Prostate gland (tissue), 2 donors: Measurements from ENCODE around the gene PRR5. TPM values are rescaled to one million over a fixed set of nuclear protein-coding genes. Genes with fewer than 3 reads are reported as not detected.
"Not testable (repeated sequence)": the region's sequence is repeated elsewhere in the genome, so short reads cannot be mapped to it uniquely, and the experiment has no call there.

Experiments used
- DNase-seq: peaks from one replicate; pipeline ENCODE4 v3.0.0-alpha.2; 2019; ENCODE audit warnings: low spot score
- H3K27ac ChIP-seq, 2 donors: fragments of 200-600 bp; sonication (generic); 2 replicates each; pipeline ENCODE4 v1.5.1; 2017 to 2019
- H3K27me3 ChIP-seq: fragments of 200-600 bp; sonication (generic); replicated peaks from 2 replicates; pipeline ENCODE4 v1.5.1; 2019; ENCODE audit not compliant: insufficient read depth
- H3K36me3 ChIP-seq, 2 donors: fragments of 200-600 bp; sonication (generic); 1 replicate in 1 of 2; 2 replicates in 1 of 2; pipeline versions ENCODE4 v1.5.1 to v1.8.1; 2017 to 2019
- H3K4me1 ChIP-seq: fragments of 200-600 bp; sonication (generic); replicated peaks from 2 replicates; pipeline ENCODE4 v1.5.1; 2019
- H3K4me3 ChIP-seq, 2 donors: fragments of 200-600 bp; sonication (generic); 2 replicates each; pipeline ENCODE4 v1.5.1; 2017 to 2019
- H3K9me3 ChIP-seq: fragments of 200-600 bp; sonication (generic); 2 replicates; pipeline ENCODE4 v1.5.1; 2017
- POLR2A ChIP-seq: fragments of 450-650 bp; IDR thresholded peaks from one replicate; pipeline ENCODE4 v1.6.1; 2016; ENCODE audit warnings: antibody characterized with exemption, mild to moderate bottlenecking
- POLR2AphosphoS5 ChIP-seq: sonication (generic); formaldehyde crosslinking; IDR thresholded peaks from one replicate; pipeline ENCODE4 v1.6.1; 2017; ENCODE audit warnings: antibody characterized with exemption
- WGBS: methylation state at CpG from one replicate; pipeline ENCODE4 v1.1.5; 2018; 5-methylcytosine and 5-hydroxymethylcytosine counted together
- intact Hi-C: fragments of 100-400 bp; cut with DNase I; formaldehyde crosslinking; loops from one replicate; pipeline ENCODE4 v1.14.2; 2022
- total RNA-seq, 2 donors: library from RNA; depleted of rRNA; stranded (reverse); fragments of >200 nt; gene quantifications; one replicate each; pipeline ENCODE4 v1.1.0, GENCODE V29; 2016
- TF ChIP-seq, protein P1 (sequence below), 4 experiments: fragments of 200-600 bp in 2 of 4; fragments of 450-650 bp in 2 of 4; sonication (generic) in 2 of 4; IDR thresholded peaks; 1 replicate in 3 of 4; 2 replicates in 1 of 4; pipeline ENCODE4 v1.5.1; 2016 to 2019; ENCODE audit warnings: antibody characterized with exemption in 4 of 4, mild to moderate bottlenecking in 2 of 4, moderate library complexity in 2 of 4

PRR5 gene
- total RNA-seq, 2 donors from 2014 or later = 47.8 to 56.5 TPM

DNA sequence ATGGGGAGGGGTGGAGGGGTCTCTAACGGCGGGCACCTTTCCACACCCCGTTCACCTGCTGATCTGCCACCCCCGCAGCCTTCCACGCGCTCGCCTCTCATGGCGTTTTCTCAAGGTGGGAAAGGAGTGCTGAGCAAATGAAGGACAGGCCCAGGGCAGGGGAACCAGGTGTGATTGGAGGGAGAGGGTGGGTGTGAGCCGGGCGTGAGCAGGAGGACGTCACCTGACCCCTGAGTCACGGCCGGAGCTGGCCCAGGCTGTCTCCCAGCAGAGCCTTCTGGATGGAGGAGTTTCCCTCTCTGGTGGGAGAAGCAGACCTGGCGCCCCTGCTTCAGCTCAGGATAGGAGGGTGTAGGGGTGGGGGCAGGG, 36.3 kb downstream of the PRR5 start:
- intact Hi-C loops = no loop called here

DNA sequence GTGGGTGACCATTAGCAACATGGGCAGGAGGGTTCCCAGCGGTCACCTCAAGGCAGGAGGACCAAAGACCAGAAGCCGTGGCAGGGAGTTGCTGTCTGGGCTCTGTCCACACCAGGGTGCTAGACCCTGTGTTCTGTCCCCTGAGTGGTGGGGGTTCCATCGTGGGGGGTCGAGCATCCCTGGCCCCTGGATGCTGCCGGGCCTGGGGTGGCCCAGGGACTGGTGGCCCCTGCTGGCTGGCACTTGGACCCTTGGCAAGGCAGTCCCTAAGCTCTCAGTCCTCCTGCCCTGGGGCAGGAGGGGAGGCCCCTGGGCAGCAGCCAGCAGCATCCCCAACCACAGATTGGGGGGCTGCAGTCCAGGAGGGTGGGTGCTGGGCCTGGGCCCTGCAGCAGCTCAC, 37.0 kb downstream of the PRR5 start:
- Histone ChIP-seq H3K36me3 (no peaks in the 10 kb centered on the region), H3K4me1 (no peaks in the 10 kb centered on the region), H3K9me3 (no peaks in the 10 kb centered on the region), H3K4me3 (no peak overlapping the region), H3K27me3 (no peaks in the 10 kb centered on the region), H3K27ac (no peak overlapping the region)
- no peak for DNase-seq
- 88% methylated on average over 5 of the region's 5 CpGs for WGBS
- TF ChIP-seq POLR2AphosphoS5 = no peak
- intact Hi-C loops = no loop called here

More for the DNA sequence above, 36.3 kb downstream of the PRR5 start:
- Histone ChIP-seq H3K27ac (no peak overlapping the region), H3K27me3 (no peaks in the 10 kb centered on the region), H3K9me3 (no peaks in the 10 kb centered on the region), H3K36me3 (no peaks in the 10 kb centered on the region), H3K4me1 (no peaks in the 10 kb centered on the region), H3K4me3 (no peak overlapping the region)
- TF ChIP-seq, protein P1, sequence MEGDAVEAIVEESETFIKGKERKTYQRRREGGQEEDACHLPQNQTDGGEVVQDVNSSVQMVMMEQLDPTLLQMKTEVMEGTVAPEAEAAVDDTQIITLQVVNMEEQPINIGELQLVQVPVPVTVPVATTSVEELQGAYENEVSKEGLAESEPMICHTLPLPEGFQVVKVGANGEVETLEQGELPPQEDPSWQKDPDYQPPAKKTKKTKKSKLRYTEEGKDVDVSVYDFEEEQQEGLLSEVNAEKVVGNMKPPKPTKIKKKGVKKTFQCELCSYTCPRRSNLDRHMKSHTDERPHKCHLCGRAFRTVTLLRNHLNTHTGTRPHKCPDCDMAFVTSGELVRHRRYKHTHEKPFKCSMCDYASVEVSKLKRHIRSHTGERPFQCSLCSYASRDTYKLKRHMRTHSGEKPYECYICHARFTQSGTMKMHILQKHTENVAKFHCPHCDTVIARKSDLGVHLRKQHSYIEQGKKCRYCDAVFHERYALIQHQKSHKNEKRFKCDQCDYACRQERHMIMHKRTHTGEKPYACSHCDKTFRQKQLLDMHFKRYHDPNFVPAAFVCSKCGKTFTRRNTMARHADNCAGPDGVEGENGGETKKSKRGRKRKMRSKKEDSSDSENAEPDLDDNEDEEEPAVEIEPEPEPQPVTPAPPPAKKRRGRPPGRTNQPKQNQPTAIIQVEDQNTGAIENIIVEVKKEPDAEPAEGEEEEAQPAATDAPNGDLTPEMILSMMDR (IDR thresholded peaks at IDR 0.05) = no peak
- TF ChIP-seq POLR2AphosphoS5 = no peak
- TF ChIP-seq POLR2A = no peak
- WGBS = 64% methylated on average over 14 of the region's 14 CpGs
- no peak for DNase-seq

DNA sequence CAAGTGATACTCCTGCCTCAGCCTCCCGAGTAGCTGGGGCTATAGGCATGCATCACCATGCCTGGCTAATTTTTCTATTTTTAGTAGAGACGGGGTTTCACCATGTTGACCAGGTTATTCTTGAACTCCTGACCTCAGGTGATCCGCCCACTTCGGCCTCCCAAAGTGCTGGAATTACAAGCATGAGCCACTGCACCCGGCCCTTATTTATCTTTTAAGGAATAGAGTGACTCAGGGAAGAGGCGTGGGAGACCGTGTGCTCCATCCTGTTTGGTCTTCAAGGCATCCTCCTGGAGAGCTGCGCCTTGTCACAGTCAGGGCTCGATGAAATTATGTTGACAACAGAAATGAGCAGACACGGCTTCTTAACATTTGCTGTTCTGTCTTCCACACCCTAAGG, 37.7 kb downstream of the PRR5 start:
- H3K27me3 ChIP-seq, H3K27ac ChIP-seq, H3K36me3 ChIP-seq, H3K4me3 ChIP-seq, DNase-seq, H3K9me3 ChIP-seq, intact Hi-C loops, H3K4me1 ChIP-seq: not testable (repeated sequence)
- 62% methylated on average over 10 of the region's 10 CpGs for WGBS

DNA sequence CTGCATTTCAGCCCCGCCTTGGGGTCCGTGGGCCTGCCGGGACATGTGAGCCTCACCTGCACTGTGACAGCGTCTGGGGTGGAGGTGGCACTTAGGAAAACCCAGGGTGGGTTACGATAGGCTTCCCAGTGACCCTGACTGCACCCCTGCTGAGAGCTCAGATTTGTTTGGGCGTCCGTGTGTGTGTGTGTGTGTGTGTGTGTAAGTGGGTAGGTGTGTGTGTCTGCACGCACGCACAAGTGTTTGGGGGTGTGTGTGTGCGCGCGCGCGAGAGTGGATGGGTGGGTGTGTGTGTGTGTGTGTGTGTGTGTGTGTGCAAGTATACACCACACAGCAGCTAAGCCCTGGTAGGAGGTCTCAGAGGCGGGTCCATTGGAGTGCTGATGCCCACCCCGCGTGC, 38.3 kb downstream of the PRR5 start:
- Histone ChIP-seq H3K27ac (no peak overlapping the region), H3K4me1 (no peaks in the 10 kb centered on the region), H3K27me3 (no peaks in the 10 kb centered on the region), H3K9me3 (no peaks in the 10 kb centered on the region), H3K4me3 (no peak overlapping the region), H3K36me3 (no peaks in the 10 kb centered on the region)
- 73% methylated on average over 17 of the region's 17 CpGs for WGBS
- TF ChIP-seq POLR2AphosphoS5 (no peak), POLR2A (no peak)
- TF ChIP-seq, protein P1 (IDR thresholded peaks at IDR 0.05) = no peak
- intact Hi-C loops = no loop called here
- no peak for DNase-seq

DNA sequence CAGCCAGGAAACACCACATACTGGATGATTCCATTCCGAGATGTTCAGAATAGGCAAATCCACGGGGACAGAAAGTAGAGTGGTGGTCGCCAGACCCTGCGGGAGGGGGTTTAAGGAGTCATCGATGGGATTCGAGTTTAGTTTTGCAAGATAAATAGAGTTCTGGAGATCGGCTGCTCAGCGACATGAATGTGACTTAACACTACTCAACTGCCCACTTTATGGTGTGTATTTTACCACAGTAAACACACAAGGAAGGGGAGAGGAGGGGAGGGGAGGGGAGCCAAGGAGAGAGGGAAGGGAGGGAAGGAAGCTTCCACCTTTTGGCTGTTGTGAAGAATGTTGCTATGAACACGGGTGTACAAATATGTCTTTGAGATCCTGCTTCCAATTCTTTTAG, 39.9 kb downstream of the PRR5 start:
- DNase-seq = peak; percentile 75
- H3K4me3 ChIP-seq = no peak overlapping the region
- intact Hi-C loops = no loop called here
- TF ChIP-seq, protein P1 (IDR thresholded peaks at IDR 0.05) = no peak
- TF ChIP-seq POLR2AphosphoS5 = peak; percentile 54
- H3K27me3 ChIP-seq = no peaks in the 10 kb centered on the region
- H3K4me1 ChIP-seq = peaks cover 4% of the 10 kb centered on the region
- peak overlapping the region; percentile 29 to 67 for H3K27ac ChIP-seq
- H3K9me3 ChIP-seq = no peaks in the 10 kb centered on the region
- 33% methylated on average over 9 of the region's 9 CpGs for WGBS
- H3K36me3 ChIP-seq = no peaks in the 10 kb centered on the region

DNA sequence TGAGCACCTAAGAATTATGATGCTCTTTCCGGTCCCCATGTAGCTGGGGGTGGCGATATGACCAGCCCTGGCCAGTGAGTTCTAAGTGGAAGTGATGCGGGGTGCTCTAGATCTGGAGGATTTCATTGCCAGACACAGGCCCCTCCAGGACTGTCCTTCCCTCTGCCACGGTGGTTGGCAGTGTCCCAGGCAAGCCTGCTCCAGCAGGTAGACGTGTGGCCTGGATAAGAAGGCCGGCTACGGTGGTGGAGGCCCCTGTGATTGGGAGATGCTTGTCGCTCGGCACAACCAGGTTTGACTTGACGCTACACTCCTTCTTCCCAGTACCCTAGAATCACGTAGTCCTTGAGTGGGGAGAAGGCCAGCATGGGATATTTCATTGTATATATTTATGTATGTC, 41.2 kb downstream of the PRR5 start:
- DNase-seq = no peak

More for the DNA sequence above, 41.2 kb downstream of the PRR5 start:
- Histone ChIP-seq H3K27me3 (no peaks in the 10 kb centered on the region), H3K4me3 (no peak overlapping the region), H3K36me3 (no peaks in the 10 kb centered on the region), H3K4me1 (peaks cover 4% of the 10 kb centered on the region), H3K9me3 (no peaks in the 10 kb centered on the region), H3K27ac (no peak overlapping the region)
- intact Hi-C loops = no loop called here
- 72% methylated on average over 11 of the region's 11 CpGs for WGBS
- TF ChIP-seq POLR2A (no peak), POLR2AphosphoS5 (no peak)
- TF ChIP-seq, protein P1 (IDR thresholded peaks at IDR 0.05) = no peak
